LHCN-M2 (cell line): ENCODE data around the gene SLC25A21. TPM values are rescaled to one million over a fixed set of nuclear protein-coding genes. Genes with fewer than 3 reads are reported as not detected.
"Not testable (repeated sequence)": the region's sequence is repeated elsewhere in the genome, so short reads cannot be mapped to it uniquely, and the experiment has no call there.

Experiments
- DNase-seq: peaks from one replicate; pipeline ENCODE4 v3.0.0-alpha.2; 2012; ENCODE audit warnings: low read depth
- total RNA-seq: library from RNA; depleted of rRNA; stranded (reverse); fragments of >200 nt; gene quantifications from 2 replicates; pipeline ENCODE4 v1.2.3, GENCODE V29; 2014

Gene SLC25A21
- total RNA-seq, 1 experiment from 2014 or later = 0.57 TPM

DNA sequence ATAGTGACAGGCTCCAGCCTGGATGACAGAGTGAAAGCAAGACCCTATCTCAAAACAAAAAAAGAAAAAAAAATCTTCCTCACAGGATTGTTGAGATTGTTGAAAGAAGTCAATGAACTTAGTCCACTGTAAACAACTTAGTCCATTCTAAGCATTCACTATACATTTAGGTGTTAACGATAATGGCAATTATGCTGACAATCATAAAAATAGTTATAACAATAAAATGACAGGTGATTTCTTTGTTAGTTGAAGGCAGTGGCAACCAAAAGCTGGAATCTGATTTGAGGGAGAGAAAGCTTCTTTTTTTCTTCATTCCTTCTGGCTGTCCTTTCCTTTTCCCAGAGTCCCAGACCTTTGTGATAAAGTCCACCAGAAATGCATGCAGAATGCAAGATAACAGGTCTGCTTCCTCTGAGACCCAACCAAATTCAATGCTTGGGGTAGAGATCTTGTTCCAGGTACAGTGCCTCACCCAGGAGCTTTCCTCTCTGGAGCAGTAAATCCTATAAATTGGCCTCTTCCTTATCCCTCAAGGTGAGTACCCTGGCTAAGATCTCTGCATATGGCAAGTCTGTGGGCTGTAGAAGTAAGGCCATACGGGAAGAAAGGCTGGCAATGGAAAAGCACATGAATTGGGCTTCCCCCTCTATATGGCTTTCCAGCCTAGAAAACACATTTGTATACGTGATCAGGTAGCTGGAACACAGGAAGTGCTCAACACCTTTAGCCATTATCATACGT, 458.3 kb downstream of the SLC25A21 start:
- no peak for DNase-seq

GRCh38 chr14:36707570-36707969, 464.8 kb downstream of the SLC25A21 start:
- DNase-seq = no peak

GRCh38 chr14:36702474-36702873, 469.9 kb downstream of the SLC25A21 start:
- DNase-seq = no peak

GRCh38 chr14:36701132-36701531, 471.3 kb downstream of the SLC25A21 start:
- DNase-seq = no peak

- DNase-seq = no peak
Measured at GRCh38 chr14:36700651-36701050, 471.8 kb downstream of the SLC25A21 start.

GRCh38 chr14:36699420-36699819, 473.0 kb downstream of the SLC25A21 start:
- not testable (repeated sequence) for DNase-seq

DNA sequence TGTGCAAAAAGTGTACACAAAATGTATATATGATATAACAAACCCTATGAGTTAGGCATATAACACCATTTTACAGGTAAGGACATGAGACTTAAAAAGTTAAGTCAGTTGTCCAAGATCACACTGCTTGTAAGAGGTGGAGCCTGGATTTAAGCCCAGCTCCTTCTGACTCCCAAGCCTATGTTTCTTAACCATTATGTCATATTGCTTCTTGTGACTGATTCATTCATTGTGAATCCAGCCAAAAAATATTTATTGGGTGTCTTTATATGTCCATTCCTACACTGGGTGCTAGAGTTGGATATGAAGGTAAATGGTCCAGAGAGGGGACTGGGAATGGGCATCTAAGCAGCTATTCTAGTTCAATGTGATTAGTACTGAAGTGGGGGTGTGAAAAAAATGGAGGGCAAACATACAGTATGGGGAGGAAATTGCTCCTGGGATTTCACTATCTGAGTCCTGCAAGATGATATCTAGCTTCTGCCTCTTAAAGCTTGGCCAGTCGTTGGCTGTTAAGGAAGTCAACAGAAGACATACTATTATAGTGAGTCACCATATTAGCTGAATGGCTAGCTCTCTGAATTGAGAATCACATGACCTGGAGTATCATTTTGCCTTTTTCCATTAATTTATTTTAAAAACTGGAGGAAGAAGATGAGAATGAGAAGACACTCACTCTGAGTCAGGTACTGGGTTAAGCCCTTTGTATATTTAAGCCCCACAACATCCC, 481.9 kb downstream of the SLC25A21 start:
- peak; percentile 29 for DNase-seq

DNA sequence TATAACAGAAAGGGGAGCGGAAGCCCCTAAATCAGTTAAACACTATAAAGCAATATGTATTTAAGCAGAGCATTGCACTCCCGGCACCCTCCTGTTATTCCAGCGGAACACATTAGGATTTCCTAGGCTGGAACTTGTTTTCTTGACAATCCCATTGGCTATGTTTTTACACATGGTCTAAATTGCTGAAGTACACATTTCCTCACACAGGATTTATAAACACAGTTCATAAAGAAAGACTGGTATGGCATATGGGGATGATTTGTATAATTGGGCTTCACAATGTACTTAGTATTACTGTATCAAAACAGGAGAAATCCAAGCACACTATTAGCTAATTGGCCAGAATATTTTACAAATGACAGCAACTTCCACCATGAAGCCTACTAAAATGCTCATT, 487.5 kb downstream of the SLC25A21 start:
- DNase-seq = no peak

DNA sequence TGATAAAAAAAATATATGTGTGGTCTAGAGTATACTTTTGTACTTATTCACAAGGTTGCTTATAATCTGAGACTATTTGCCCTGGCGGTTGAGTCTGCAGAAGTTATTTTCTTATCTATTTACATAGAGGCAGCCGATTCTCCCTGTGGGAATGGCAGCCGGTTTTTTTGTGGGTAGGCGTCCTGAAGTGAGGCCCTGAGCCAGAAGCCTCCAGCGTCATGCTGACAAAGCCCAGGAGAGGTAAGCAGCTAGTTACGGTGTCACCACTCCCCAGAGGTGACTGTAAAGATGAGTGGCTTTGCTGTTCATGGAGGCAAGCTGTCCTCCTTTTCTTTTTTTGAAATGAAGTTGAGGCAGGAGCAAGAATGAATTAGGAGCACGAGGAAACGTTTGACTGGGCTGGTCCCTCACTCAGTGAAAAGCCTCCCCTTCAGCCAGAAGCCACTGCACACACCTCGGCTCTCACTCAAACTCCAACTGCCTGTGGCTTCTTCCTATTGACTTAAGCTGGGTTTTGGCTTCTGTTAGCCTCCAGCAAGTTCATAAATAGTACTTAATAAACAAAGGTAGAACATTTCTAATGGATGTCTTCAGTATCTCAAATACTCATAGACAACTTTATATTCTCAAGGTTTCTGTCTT, 489.2 kb downstream of the SLC25A21 start:
- no peak for DNase-seq

DNA sequence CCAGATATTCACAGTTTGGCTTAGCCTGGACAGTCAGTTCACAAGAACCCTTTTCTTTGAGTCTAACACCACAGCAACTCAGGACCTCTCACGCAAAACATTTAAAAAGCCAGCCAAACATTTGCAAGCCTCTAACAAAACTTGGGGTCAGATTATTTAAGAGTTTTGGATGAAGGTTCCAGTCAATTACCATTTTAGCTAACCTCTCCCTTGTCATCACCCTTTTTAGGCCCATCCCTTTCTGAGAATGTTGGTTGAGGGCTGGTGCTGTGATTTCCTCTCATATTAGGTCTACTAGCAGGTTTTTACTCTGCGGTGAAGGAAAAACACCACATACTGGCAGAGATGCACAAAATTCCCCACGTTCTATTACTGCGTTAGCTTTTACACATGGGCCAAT, 490.1 kb downstream of the SLC25A21 start:
- DNase-seq = no peak

DNA sequence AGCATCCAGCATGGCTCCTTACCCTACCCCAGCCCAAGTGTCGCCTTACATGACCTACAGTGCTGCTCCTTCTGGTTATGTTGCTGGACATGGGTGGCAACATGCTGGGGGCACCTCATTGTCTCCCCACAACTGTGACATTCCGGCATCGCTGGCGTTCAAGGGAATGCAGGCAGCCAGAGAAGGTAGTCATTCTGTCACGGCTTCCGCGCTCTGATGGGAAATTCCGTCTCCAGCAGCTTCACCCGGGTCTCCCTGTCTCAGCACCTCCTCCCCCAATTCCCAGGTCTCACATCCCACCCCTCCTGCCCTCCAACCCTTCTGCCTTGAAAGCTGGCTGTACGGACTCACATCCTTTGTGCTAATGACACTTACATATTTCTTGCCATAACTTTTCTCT, 496.2 kb downstream of the SLC25A21 start:
- DNase-seq = no peak

GRCh38 chr14:36675581-36675980, 496.8 kb downstream of the SLC25A21 start:
- DNase-seq = no peak

DNA sequence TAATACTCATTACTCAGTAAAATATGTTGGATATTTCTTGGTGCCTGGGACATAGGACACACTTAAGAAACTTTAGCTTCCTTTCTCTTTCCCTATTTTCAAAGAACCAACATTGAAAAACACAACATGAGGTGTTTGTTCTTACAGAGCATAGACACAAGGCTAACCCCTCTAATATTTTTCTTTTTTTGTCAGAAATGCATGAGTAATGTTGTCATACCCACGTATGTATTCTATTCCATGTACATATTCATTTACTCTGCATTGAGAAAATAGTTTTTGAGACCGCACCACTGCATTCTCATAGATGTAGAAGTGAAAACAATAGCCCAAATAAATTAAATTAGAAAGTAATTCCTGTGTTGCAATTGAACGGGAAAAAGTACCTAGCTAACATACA, 497.7 kb downstream of the SLC25A21 start:
- no peak for DNase-seq

GRCh38 chr14:36672095-36672494, 500.3 kb downstream of the SLC25A21 start:
- DNase-seq = no peak

DNA sequence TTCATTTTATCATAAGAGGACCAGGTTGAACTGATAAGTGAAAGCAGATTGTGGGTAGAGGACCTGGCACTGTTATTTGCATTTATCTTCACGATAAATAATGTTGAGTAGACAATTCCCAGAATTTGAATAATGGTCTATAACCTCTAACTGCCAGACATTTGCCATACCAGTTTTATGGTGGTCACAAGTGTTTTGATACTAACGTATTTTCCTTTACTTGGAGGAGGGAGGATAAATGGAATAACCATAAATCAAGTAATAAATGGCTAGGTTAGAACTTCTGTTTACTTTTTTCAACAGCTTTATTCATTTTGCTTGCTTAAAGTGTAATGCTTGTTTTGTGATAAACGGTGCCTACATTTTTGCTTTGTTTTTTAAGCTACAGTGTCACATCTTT, 501.3 kb downstream of the SLC25A21 start:
- DNase-seq = no peak

DNA sequence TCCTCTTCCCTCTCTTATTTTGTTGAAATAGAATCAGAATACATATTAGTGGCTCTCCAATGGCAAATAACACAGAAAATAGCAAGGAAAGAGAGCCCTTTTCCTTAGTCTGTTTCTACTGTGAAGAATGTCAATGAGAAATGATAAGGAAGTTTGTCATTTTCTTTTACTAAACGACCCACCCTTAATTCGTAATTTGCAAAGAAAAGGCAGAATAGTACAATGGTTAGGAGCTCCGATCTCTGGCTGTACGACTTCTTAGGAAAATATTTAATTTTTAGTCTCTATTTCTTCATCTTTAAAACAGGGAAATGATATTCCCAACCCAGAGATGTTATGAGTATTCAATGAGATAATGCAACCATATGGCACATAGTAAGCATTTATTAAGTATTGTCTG, 504.7 kb downstream of the SLC25A21 start:
- no peak for DNase-seq

- DNase-seq = no peak
Measured at GRCh38 chr14:36666416-36667206, 505.8 kb downstream of the SLC25A21 start.

DNA sequence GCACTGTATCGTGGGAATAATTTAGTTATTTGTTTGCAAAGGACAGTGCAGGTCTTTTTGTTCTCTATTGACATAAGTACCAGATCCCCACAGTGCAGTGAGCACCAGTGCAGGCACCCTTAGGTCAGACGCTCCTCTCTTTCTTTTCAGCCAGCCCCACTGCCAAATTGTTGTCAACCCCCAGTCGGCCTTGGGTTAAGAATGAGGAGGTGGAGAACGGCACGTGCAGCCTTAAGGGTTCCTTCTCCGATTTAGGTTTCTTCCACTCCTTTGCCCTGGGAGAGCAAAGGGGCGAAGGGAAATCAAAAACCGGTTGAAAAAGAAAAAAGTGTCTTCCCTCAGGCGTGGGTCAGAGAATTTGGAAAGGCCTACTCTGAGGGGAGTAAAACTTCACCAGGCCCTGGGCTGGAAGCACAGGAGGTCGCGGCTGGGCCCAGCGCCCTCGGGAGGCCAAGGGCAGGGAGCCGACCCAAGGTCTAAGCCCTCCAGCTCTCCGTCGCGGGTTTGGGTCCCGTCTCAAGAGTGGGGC, 506.5 kb downstream of the SLC25A21 start:
- DNase-seq = no peak

DNA sequence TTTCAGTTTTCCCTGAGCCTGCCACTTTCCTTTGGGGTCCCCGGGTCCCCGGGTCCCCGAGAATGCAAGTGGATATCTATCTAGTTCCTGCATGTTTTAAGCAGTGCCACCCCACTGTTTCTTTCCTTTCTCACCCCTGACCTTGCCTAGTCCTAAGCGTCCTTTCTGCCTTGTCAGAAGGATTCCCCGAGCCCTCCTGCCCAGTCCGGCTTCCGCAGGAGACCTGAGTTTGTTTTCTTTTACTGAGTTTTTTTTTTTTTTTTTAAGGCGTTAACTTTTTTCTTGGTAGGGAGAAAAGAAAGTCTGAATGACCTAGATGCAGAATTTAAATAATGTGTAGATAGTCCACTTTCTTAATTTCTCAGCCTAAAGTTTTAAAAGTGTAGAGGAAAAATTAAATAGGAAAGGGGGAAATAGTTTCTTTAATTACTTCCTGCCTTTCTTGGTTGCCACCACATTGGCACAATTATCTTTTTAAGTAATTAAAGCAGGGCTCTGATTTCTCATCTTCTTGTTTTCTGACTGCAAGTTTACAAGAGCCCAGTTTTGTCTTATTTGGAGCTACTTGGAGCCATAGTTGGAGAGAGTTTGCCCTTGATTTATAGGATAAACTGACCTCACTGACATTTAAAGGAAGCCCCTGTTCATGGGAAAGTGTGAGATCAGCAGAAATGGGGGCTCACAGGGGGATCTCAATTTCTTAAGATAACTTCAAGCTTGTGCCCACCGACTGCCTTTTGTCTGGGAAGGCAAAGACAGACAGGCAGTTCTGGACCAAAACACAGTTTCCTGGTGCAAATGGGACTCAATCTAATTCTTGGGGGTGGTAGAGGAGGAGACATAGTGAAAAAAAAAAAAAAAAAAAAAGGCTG, 507.8 kb downstream of the SLC25A21 start:
- DNase-seq = no peak
